Measurements from ENCODE around the gene GPC6.

GRCh38 chr13:94382960-94383359, 1156.4 kb downstream of the GPC6 start:
- TF ChIP-seq, protein P1, sequence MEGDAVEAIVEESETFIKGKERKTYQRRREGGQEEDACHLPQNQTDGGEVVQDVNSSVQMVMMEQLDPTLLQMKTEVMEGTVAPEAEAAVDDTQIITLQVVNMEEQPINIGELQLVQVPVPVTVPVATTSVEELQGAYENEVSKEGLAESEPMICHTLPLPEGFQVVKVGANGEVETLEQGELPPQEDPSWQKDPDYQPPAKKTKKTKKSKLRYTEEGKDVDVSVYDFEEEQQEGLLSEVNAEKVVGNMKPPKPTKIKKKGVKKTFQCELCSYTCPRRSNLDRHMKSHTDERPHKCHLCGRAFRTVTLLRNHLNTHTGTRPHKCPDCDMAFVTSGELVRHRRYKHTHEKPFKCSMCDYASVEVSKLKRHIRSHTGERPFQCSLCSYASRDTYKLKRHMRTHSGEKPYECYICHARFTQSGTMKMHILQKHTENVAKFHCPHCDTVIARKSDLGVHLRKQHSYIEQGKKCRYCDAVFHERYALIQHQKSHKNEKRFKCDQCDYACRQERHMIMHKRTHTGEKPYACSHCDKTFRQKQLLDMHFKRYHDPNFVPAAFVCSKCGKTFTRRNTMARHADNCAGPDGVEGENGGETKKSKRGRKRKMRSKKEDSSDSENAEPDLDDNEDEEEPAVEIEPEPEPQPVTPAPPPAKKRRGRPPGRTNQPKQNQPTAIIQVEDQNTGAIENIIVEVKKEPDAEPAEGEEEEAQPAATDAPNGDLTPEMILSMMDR (optimal IDR thresholded peaks at IDR 0.05 in 1 of 3, IDR thresholded peaks at IDR 0.05 in 1 of 3, conservative IDR thresholded peaks at IDR 0.05 in 1 of 3; ENCODE audit: extremely low read depth in 1 of 3, insufficient read depth in 2 of 3, low read length in 3 of 3) = no peak
- TF ChIP-seq EZH2 (IDR thresholded peaks at IDR 0.05; ENCODE audit: low read length) = no peak

All from keratinocyte (primary cell).